ENCODE data around the gene DRAXIN. TPM values are rescaled to one million over a fixed set of nuclear protein-coding genes. Genes with fewer than 3 reads are reported as not detected.

DRAXIN gene
- total RNA-seq, 1 experiment from 2014 or later: 20.5 TPM

DNA sequence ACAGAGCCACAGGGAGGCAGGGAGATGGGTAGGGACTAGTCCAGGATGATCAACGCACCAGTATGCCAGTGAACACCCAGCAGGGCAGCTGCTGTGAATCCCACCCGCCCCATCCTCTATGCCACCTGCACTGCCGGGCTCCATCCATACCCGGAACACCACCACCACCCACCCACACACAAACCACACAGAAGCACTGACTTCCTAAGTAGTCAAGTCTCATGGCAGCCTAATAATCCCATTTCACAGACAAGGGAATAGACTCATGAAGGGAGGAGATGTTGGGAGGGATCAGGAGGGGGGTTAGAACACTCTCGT is 6.3 kb downstream of the DRAXIN start:
- Histone ChIP-seq H3K4ac (ENCODE audit: low read depth, low read length) (no peak overlapping the region), H3K79me1 (ENCODE audit: insufficient read depth, low read depth, low read length, poor library complexity, severe bottlenecking) (no peaks in the 10 kb centered on the region), H2AFZ (ENCODE audit: low read length) (no peak overlapping the region), H3K27me3 (ENCODE audit: insufficient read depth, low read length) (no peaks in the 10 kb centered on the region), H4K8ac (replicated peaks; ENCODE audit: insufficient read length, low read depth, low read length) (no peak overlapping the region), H3K4me1 (ENCODE audit: insufficient read depth, low read length) (peaks cover 10% of the 10 kb centered on the region), H3K4me2 (ENCODE audit: insufficient read depth, insufficient read length, low read length) (no peak overlapping the region), H3K14ac (ENCODE audit: insufficient read depth, low read length) (no peak overlapping the region), H4K5ac (ENCODE audit: insufficient read length, low read depth, low read length) (no peak overlapping the region), H3K79me2 (ENCODE audit: insufficient read depth, low read length) (no peaks in the 10 kb centered on the region; the same call in 1 of the 2 replicates), H4K91ac (ENCODE audit: insufficient read length, low read depth, low read length) (no peak overlapping the region), H2BK15ac (ENCODE audit: low read depth, low read length) (no peak overlapping the region), H3K23me2 (ENCODE audit: insufficient read length, low read depth, low read length, poor library complexity, severe bottlenecking) (peaks cover 5% of the 10 kb centered on the region), H3K9ac (ENCODE audit: extremely low read depth, insufficient read length, low read length) (no peak overlapping the region), H3K18ac (ENCODE audit: insufficient read length, low read depth, low read length) (no peak overlapping the region), H3T11ph (ENCODE audit: low read length) (no peak overlapping the region), H4K20me1 (ENCODE audit: control insufficient read depth, insufficient read depth, insufficient read length) (peaks cover 8% of the 10 kb centered on the region), H2BK120ac (ENCODE audit: low read depth, low read length, poor library complexity, severe bottlenecking) (no peak overlapping the region), H2BK12ac (ENCODE audit: insufficient read length, low read depth, low read length) (no peak overlapping the region), H2BK20ac (ENCODE audit: low read depth, low read length, poor library complexity, severe bottlenecking) (no peak overlapping the region), H2AK5ac (ENCODE audit: insufficient read length, low read length) (no peak overlapping the region), H3K23ac (ENCODE audit: insufficient read length, low read depth, low read length) (no peak overlapping the region), H3K27ac (ENCODE audit: insufficient read length, low read depth, low read length) (no peak overlapping the region), H3K9me3 (ENCODE audit: control insufficient read depth, low read depth, low read length) (no peaks in the 10 kb centered on the region), H3K56ac (ENCODE audit: insufficient read length, low read depth, low read length) (no peak overlapping the region), H2BK5ac (ENCODE audit: insufficient read length, low read length) (no peak overlapping the region)
- no peak overlapping the region for H3K4me3 Mint-ChIP-seq
- DNase-seq: no peak
- H3K9me3 Mint-ChIP-seq: no peaks in the 10 kb centered on the region
- TF ChIP-seq, protein P1, sequence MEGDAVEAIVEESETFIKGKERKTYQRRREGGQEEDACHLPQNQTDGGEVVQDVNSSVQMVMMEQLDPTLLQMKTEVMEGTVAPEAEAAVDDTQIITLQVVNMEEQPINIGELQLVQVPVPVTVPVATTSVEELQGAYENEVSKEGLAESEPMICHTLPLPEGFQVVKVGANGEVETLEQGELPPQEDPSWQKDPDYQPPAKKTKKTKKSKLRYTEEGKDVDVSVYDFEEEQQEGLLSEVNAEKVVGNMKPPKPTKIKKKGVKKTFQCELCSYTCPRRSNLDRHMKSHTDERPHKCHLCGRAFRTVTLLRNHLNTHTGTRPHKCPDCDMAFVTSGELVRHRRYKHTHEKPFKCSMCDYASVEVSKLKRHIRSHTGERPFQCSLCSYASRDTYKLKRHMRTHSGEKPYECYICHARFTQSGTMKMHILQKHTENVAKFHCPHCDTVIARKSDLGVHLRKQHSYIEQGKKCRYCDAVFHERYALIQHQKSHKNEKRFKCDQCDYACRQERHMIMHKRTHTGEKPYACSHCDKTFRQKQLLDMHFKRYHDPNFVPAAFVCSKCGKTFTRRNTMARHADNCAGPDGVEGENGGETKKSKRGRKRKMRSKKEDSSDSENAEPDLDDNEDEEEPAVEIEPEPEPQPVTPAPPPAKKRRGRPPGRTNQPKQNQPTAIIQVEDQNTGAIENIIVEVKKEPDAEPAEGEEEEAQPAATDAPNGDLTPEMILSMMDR (conservative IDR thresholded peaks at IDR 0.05): no peak
- H3K27me3 Mint-ChIP-seq (ENCODE audit: low read depth): peaks cover 8% of the 10 kb centered on the region
- WGBS (ENCODE audit: extremely low coverage, insufficient read length, low lambda C conversion rate): no CpG with 5 or more reads among the region's 5 CpGs
- H3K4me1 Mint-ChIP-seq: peaks cover 41 to 46% of the 10 kb centered on the region in 2 experiments
- H3K36me3 Mint-ChIP-seq (ENCODE audit: insufficient read depth in 1 of 3, low read depth in 3 of 3): peaks cover 0 to 5% (median 0%) of the 10 kb centered on the region in 3 experiments; a peak in 2 of 7 replicates
- no peak overlapping the region for H3K27ac Mint-ChIP-seq

Data from H9 (cell line).